HCT116 (cell line): ENCODE results near the gene PPP1R3C.

ENCODE experiments used
- EZH2 ChIP-seq: fragments of 200-600 bp; sonication (generic); IDR thresholded peaks from 2 replicates; pipeline ENCODE4 v1.6.1; 2017; ENCODE audit warnings: antibody characterized with exemption, mixed run types
- MAX ChIP-seq: IDR thresholded peaks from 2 replicates; pipeline ENCODE4 v1.6.1; 2012
- POLR2A ChIP-seq: IDR thresholded peaks from 2 replicates; pipeline ENCODE4 v1.7.0; 2011; ENCODE audit warnings: borderline replicate concordance; ENCODE audit not compliant: insufficient read depth, insufficient read length; ENCODE audit errors: extremely low read depth
- POLR2AphosphoS5 ChIP-seq: IDR thresholded peaks from 2 replicates; pipeline ENCODE4 v1.6.1; 2011; ENCODE audit warnings: mild to moderate bottlenecking, low read depth, low read length, moderate library complexity
- RAD21 ChIP-seq: IDR thresholded peaks from 2 replicates; pipeline ENCODE4 v1.6.1; 2012; ENCODE audit warnings: low read depth, mild to moderate bottlenecking
- TCF7L2 ChIP-seq: IDR thresholded peaks from 2 replicates; pipeline ENCODE4 v1.7.0; 2011; ENCODE audit warnings: borderline replicate concordance, inconsistent platforms; ENCODE audit not compliant: insufficient read depth, insufficient read length; ENCODE audit errors: extremely low read depth
- YY1 ChIP-seq: IDR thresholded peaks from 2 replicates; pipeline ENCODE4 v1.6.1; 2011; ENCODE audit warnings: low read length, low read depth, moderate library complexity, mild to moderate bottlenecking; ENCODE audit not compliant: insufficient replicate concordance; ENCODE audit errors: extremely low read depth
- TF ChIP-seq, protein P1 (sequence below), 3 experiments: fragments of 200-600 bp in 1 of 3; sonication (generic) in 1 of 3; IDR thresholded peaks in 2 of 3; conservative IDR thresholded peaks in 1 of 3; 2 replicates each; pipeline ENCODE4 v1.5.1; 2012 to 2017; ENCODE audit warnings: low read depth in 2 of 3, low read length in 2 of 3, antibody characterized with exemption in 1 of 3, borderline replicate concordance in 1 of 3, control low read depth in 1 of 3, mild to moderate bottlenecking in 1 of 3, mixed read lengths in 1 of 3, mixed run types in 1 of 3, moderate library complexity in 1 of 3; ENCODE audit not compliant: insufficient read depth in 1 of 3
- TF ChIP-seq, protein P2 (sequence below): IDR thresholded peaks from 2 replicates; pipeline ENCODE4 v1.6.1; 2012

DNA sequence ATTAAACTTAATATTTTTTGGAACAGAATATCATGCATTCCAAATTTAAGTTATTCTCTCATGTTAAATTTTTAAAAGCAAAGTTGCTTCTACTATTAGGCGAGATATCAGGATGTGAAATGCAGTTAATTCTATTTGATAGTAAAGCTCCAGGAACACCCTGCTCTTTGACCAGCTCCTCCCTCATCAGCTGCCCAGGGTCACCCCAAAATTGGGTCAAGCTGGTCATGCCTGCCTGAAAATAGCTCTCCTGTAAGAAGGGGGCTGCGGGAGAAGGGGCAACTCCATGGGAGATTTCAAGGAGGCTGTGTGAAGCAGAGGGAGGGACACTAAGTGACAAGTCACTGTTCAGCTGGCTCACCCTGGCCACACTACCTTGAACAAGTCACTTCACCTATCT, 5.9 kb downstream of the PPP1R3C start:
- TF ChIP-seq, protein P1, sequence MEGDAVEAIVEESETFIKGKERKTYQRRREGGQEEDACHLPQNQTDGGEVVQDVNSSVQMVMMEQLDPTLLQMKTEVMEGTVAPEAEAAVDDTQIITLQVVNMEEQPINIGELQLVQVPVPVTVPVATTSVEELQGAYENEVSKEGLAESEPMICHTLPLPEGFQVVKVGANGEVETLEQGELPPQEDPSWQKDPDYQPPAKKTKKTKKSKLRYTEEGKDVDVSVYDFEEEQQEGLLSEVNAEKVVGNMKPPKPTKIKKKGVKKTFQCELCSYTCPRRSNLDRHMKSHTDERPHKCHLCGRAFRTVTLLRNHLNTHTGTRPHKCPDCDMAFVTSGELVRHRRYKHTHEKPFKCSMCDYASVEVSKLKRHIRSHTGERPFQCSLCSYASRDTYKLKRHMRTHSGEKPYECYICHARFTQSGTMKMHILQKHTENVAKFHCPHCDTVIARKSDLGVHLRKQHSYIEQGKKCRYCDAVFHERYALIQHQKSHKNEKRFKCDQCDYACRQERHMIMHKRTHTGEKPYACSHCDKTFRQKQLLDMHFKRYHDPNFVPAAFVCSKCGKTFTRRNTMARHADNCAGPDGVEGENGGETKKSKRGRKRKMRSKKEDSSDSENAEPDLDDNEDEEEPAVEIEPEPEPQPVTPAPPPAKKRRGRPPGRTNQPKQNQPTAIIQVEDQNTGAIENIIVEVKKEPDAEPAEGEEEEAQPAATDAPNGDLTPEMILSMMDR (IDR thresholded peaks at IDR 0.05 in 2 of 3, conservative IDR thresholded peaks at IDR 0.05 in 1 of 3; ENCODE audit: borderline replicate concordance in 1 of 3, insufficient read depth in 1 of 3, low read depth in 2 of 3, low read length in 2 of 3): no peak
- TF ChIP-seq RAD21 (no peak), YY1 (no peak), POLR2A (no peak), EZH2 (no peak), TCF7L2 (no peak), POLR2AphosphoS5 (no peak), MAX (no peak)
- TF ChIP-seq, protein P2, sequence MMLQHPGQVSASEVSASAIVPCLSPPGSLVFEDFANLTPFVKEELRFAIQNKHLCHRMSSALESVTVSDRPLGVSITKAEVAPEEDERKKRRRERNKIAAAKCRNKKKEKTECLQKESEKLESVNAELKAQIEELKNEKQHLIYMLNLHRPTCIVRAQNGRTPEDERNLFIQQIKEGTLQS: no peak
